Lower leg skin (tissue), 4 donors: ENCODE data around the gene DAW1. TPM values are rescaled to one million over a fixed set of nuclear protein-coding genes. Genes with fewer than 3 reads are reported as not detected.

ENCODE experiments used
- DNase-seq, 2 donors: peaks; one replicate each; pipeline ENCODE4 v3.0.0-alpha.2; 2019; ENCODE audit warnings: low spot score in 2 of 2
- H3K4me3 ChIP-seq: fragments of 200-600 bp; sonication (generic); 2 replicates; pipeline ENCODE4 v1.5.1; 2017; ENCODE audit warnings: mild to moderate bottlenecking, low read depth; ENCODE audit not compliant: poor library complexity, severe bottlenecking
- POLR2A ChIP-seq, 2 donors: fragments of 450-650 bp; IDR thresholded peaks; one replicate each; pipeline ENCODE4 v1.6.1; 2016 to 2017; ENCODE audit warnings: antibody characterized with exemption in 2 of 2, mild to moderate bottlenecking in 1 of 2, moderate library complexity in 1 of 2
- WGBS, 2 donors: methylation state at CpG; one replicate each; pipeline ENCODE4 v1.1.5; 2018; 5-methylcytosine and 5-hydroxymethylcytosine counted together
- intact Hi-C: fragments of 100-400 bp; cut with DNase I; formaldehyde crosslinking; loops from one replicate; pipeline ENCODE4 v1.15.0; 2023; ENCODE audit warnings: low total_unique reads
- total RNA-seq, 4 donors: library from RNA; depleted of rRNA; stranded (reverse); fragments of >200 nt; gene quantifications; one replicate each; pipeline ENCODE4 v1.1.0, GENCODE V29; 2016
- TF ChIP-seq, protein P1 (sequence below), 3 donors: fragments of 450-650 bp; IDR thresholded peaks; one replicate each; pipeline ENCODE4 v1.5.1; 2016; ENCODE audit warnings: antibody characterized with exemption in 3 of 3, mild to moderate bottlenecking in 3 of 3, moderate library complexity in 2 of 3

The DAW1 gene
- total RNA-seq, 4 donors from 2014 or later = 0.25 to 1.8 (median 0.49) TPM; not detected in 1

DNA sequence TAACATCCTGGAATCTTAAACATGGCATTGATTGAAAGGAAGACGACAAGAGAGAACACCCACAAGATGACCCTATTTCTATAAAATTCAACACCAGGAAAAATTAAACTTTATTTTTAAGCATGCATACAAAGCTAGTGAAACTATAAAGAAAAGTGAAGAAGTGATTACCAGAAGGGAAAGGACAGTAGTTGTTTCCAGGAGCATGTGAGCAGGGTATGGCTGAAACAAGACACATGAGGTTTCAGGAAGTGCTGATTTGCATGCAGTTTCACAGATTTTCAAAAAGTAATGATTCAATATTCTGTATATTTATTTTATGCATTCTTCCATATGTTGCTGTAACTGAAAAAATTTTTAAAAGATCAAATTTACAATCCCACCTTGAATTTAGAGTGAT, 24.6 kb upstream of the DAW1 start:
- TF ChIP-seq, protein P1, sequence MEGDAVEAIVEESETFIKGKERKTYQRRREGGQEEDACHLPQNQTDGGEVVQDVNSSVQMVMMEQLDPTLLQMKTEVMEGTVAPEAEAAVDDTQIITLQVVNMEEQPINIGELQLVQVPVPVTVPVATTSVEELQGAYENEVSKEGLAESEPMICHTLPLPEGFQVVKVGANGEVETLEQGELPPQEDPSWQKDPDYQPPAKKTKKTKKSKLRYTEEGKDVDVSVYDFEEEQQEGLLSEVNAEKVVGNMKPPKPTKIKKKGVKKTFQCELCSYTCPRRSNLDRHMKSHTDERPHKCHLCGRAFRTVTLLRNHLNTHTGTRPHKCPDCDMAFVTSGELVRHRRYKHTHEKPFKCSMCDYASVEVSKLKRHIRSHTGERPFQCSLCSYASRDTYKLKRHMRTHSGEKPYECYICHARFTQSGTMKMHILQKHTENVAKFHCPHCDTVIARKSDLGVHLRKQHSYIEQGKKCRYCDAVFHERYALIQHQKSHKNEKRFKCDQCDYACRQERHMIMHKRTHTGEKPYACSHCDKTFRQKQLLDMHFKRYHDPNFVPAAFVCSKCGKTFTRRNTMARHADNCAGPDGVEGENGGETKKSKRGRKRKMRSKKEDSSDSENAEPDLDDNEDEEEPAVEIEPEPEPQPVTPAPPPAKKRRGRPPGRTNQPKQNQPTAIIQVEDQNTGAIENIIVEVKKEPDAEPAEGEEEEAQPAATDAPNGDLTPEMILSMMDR (IDR thresholded peaks at IDR 0.05) = no peak
- no peak for TF ChIP-seq POLR2A (IDR thresholded peaks at IDR 0.05)
- no peak for DNase-seq
- H3K4me3 ChIP-seq = no peak overlapping the region
- intact Hi-C loops = no loop called here
- 76 to 81% methylated on average over 1 of the region's 1 CpG for WGBS, 2 donors

DNA sequence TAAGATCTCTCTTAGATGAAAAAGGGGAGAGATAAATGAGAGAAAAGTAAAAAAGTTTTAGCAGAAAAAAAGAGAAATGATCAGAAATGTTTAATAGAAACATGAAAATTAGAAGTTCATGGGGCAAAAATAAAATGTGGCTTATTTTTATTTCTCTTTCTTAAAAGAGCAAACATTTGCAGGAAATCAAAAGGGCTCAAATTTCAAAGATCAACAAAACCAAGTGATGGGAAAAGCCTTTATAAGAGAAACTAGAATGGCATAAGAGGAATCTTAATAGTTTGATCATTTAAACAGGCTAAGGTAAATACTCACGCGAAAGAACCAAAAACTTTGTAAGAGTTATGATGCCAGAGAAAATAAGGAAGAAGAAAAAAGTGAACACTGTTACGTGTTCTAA, 23.3 kb upstream of the DAW1 start:
- intact Hi-C loops = no loop called here
- H3K4me3 ChIP-seq = no peak overlapping the region
- DNase-seq = no peak
- 32 to 56% methylated on average over 3 of the region's 3 CpGs for WGBS, 2 donors
- TF ChIP-seq POLR2A (IDR thresholded peaks at IDR 0.05) = no peak
- TF ChIP-seq, protein P1 (IDR thresholded peaks at IDR 0.05) = no peak

DNA sequence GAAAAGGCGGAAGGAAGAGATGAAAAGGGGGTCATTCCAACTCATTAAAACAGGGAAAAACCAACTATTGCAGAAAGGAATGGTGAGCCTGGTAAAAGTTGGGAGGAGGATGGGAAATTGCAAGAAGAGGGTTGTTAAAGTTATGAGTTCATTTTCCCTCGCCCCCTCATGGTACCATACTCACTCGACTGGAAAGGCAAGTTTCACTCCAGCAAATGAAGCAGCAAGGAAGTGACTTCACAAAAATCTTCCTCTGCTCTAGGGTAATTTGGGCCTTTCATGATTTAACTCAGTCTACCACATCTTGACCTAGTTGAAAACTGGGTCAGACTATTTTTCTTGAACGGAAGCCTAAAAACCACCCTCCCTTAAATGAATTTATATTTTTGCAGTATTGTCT, 22.8 kb upstream of the DAW1 start:
- H3K4me3 ChIP-seq = no peak overlapping the region
- 49 to 51% methylated on average over 4 of the region's 4 CpGs for WGBS, 2 donors
- DNase-seq = no peak
- intact Hi-C loops = no loop called here
- TF ChIP-seq, protein P1 (IDR thresholded peaks at IDR 0.05) = no peak
- no peak for TF ChIP-seq POLR2A (IDR thresholded peaks at IDR 0.05)

DNA sequence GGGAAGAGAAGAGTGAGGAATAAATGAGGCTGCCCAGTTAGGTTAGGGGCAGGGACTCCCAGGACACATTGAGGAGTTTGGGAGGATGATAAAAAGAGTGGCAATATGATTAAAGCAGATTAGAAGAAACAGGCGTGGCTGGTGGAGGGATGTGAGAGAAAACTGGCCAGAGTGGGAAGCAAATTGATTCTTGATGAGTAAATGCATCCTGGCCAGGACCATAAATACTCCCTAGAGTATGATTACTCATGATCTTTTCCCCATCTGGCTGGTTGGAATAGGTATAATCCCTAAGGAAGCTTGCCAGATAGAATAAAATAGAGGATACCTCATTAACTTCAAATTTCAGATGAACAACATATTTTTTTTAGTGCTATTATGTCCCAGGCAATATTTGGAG, 21.5 kb upstream of the DAW1 start:
- intact Hi-C loops = no loop called here
- WGBS, 2 donors = 23 to 28% methylated on average over 1 of the region's 1 CpG

DNA sequence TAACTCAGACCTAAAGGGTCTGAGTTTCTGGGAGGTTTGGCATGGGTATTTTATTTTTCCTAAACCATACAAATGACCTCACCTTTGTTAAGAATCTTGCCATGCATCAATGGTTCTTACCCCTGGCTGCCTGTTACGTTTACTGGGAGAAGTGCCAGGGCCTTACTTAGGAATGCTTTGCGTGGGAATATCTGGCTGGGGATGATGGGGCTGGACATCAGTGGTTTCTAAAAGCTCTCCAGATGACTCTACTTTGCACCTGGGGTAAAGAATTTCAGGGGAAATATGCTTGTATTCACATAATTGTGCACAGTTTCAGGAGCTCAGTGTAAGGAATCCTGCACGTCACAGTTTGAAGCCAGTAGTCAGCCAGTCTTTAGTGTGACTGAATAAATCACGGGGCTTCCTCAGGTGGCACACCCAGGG, 18.2 kb upstream of the DAW1 start:
- DNase-seq = no peak
- no peak overlapping the region for H3K4me3 ChIP-seq
- intact Hi-C loops = no loop called here
- TF ChIP-seq, protein P1 (IDR thresholded peaks at IDR 0.05) = no peak
- TF ChIP-seq POLR2A (IDR thresholded peaks at IDR 0.05) = no peak
- WGBS, 2 donors = 47 to 52% methylated on average over 4 of the region's 4 CpGs

More for the DNA sequence above, 21.5 kb upstream of the DAW1 start:
- DNase-seq = no peak
- TF ChIP-seq POLR2A (IDR thresholded peaks at IDR 0.05) = no peak
- TF ChIP-seq, protein P1 (IDR thresholded peaks at IDR 0.05) = no peak
- no peak overlapping the region for H3K4me3 ChIP-seq

DNA sequence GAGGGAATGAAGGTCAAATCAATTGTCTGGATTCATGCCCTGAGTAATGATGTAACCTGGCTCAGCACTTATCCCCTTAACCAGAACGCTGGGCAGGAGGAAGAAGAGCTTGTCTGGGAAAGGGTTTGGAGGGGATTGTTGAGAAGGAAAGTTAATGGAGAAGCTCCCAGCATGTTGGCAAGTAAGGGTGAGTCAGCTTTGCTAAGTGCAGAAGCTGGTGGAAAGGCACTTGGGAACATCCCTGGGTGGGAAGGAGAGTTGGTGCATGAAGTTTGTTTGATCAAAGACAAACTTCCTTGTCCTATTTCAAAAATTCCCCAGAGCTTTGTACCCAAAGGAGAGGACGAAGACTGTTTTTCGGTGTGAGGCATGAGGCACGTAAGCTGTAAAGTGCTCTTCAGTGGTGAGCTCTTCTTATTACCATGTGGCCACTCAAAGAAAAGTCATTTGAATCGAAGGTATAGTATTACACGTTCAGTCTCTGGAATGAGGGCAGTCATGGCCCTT, 17.6 kb upstream of the DAW1 start:
- TF ChIP-seq, protein P1 (IDR thresholded peaks at IDR 0.05) = no peak
- no peak for TF ChIP-seq POLR2A (IDR thresholded peaks at IDR 0.05)
- intact Hi-C loops = no loop called here
- 75 to 78% methylated on average over 6 of the region's 6 CpGs for WGBS, 2 donors
- H3K4me3 ChIP-seq = no peak overlapping the region
- no peak for DNase-seq
